Skeletal muscle satellite cell (primary cell): ENCODE data around the gene TTC17. TPM values are rescaled to one million over a fixed set of nuclear protein-coding genes. Genes with fewer than 3 reads are reported as not detected.

ENCODE experiments used
- small RNA-seq: library from RNA; depleted of rRNA; stranded (forward); fragments of <200 nt; gene quantifications from one replicate; pipeline ENCODE3, GENCODE V24; 2012

The TTC17 gene

Small RNA genes lying within 50 kb of the gene (small RNA-seq; reads per million reads assigned to genes)
- not detected for gene RF00019
- gene RN7SKP287: not detected
